Lower lobe of right lung (tissue), 2 donors: ENCODE measurements around the gene RBM43. TPM values are rescaled to one million over a fixed set of nuclear protein-coding genes. Genes with fewer than 3 reads are reported as not detected.
"Not testable (repeated sequence)": the region's sequence is repeated elsewhere in the genome, so short reads cannot be mapped to it uniquely, and the experiment has no call there.

Experiments used
- ATAC-seq, 2 donors: fragments of 200-7000 bp; cut with Tn5 transposase; one replicate each; pipeline ENCODE4 v1.9.1; 2020 to 2022; ENCODE audit warnings: mild to moderate bottlenecking in 2 of 2, moderate library complexity in 2 of 2
- DNase-seq: peaks from one replicate; pipeline ENCODE4 v3.0.0-alpha.2; 2020
- H3K27ac ChIP-seq: fragments of 200-600 bp; one replicate; pipeline ENCODE4 v1.8.0; 2022
- H3K27me3 ChIP-seq: fragments of 200-600 bp; one replicate; pipeline ENCODE4 v1.8.0; 2022; ENCODE audit warnings: low read depth
- H3K36me3 ChIP-seq: fragments of 200-600 bp; one replicate; pipeline ENCODE4 v1.8.0; 2022; ENCODE audit warnings: mild to moderate bottlenecking
- H3K4me1 ChIP-seq: fragments of 200-600 bp; one replicate; pipeline ENCODE4 v1.8.0; 2022
- H3K4me3 ChIP-seq: fragments of 200-600 bp; one replicate; pipeline ENCODE4 v1.8.0; 2022; ENCODE audit warnings: mild to moderate bottlenecking
- H3K9me3 ChIP-seq: fragments of 200-600 bp; one replicate; pipeline ENCODE4 v1.8.0; 2022
- CTCF ChIP-seq: fragments of 200-600 bp; IDR thresholded peaks from one replicate; pipeline ENCODE4 v1.8.0; 2022; ENCODE audit warnings: antibody characterized with exemption, mild to moderate bottlenecking
- intact Hi-C: fragments of 100-400 bp; cut with DNase I; formaldehyde crosslinking; loops from one replicate; pipeline ENCODE4 v1.11.0; 2022
- total RNA-seq: library from RNA; stranded (reverse); fragmentation: NEBNext Ultra II Directional; extraction: Animal tissue kit (Norgen Biotek cat#: 25700); gene quantifications from one replicate; pipeline ENCODE4 v1.2.1, GENCODE V29; 2021
- donor health status: DM: no; HTN: yes; CAD: no; lungs with severe emphysema.

The RBM43 gene
- total RNA-seq, 1 donor from 2014 or later = 10.4 TPM

GRCh38 chr2:151299920-151300539 is 38.4 kb upstream of the RBM43 start:
- H3K36me3 ChIP-seq = no peaks in the 10 kb centered on the region
- no peak overlapping the region for H3K27ac ChIP-seq
- intact Hi-C loops = no loop called here
- peaks cover 3% of the 10 kb centered on the region for H3K4me1 ChIP-seq
- H3K27me3 ChIP-seq = no peaks in the 10 kb centered on the region
- DNase-seq (no peak), ATAC-seq (no peak)
- H3K9me3 ChIP-seq = no peaks in the 10 kb centered on the region
- no peak for TF ChIP-seq CTCF
- no peak overlapping the region for H3K4me3 ChIP-seq

- peak overlapping the region; percentile 51 for H3K27ac ChIP-seq
- peak; percentile 38 to 42 for ATAC-seq
- H3K9me3 ChIP-seq = no peaks in the 10 kb centered on the region
Measured at GRCh38 chr2:151297882-151298281, 36.2 kb upstream of the RBM43 start.

DNA sequence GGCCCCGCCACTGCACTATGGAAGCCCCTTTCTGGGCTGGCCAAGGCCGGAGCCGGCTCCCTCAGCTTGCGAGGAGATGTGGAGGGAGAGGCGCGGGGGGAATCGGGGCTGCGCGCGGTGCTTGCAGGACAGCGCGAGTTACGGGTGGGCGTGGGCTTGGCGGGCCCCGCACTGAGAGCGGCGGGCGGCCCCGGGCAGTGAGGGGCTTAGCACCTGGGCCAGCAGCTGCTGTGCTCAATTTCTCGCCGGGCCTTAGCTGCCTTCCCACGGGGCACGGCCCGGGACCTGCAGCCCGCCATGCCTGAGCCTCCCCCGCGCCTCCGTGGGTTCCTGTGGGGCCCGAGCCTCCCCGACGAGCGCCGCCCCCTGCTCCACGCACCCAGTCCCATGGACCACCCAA is 34.3 kb upstream of the RBM43 start:
- intact Hi-C loops, H3K27ac ChIP-seq, H3K4me3 ChIP-seq, H3K27me3 ChIP-seq, H3K9me3 ChIP-seq, ATAC-seq, H3K36me3 ChIP-seq, DNase-seq, H3K4me1 ChIP-seq: not testable (repeated sequence)

More at GRCh38 chr2:151297882-151298281, 36.2 kb upstream of the RBM43 start:
- H3K36me3 ChIP-seq = no peaks in the 10 kb centered on the region
- intact Hi-C loops = no loop called here
- H3K4me3 ChIP-seq = no peak overlapping the region
- peaks cover 3% of the 10 kb centered on the region for H3K4me1 ChIP-seq
- DNase-seq = no peak
- no peak for TF ChIP-seq CTCF
- no peaks in the 10 kb centered on the region for H3K27me3 ChIP-seq

GRCh38 chr2:151292546-151292945 is 30.9 kb upstream of the RBM43 start:
- Histone ChIP-seq H3K27ac (no peak overlapping the region), H3K9me3 (no peaks in the 10 kb centered on the region), H3K27me3 (no peaks in the 10 kb centered on the region), H3K36me3 (no peaks in the 10 kb centered on the region), H3K4me1 (peaks cover 21% of the 10 kb centered on the region), H3K4me3 (no peak overlapping the region)
- ATAC-seq = no peak
- no peak for TF ChIP-seq CTCF
- DNase-seq = no peak
- intact Hi-C loops = no loop called here

DNA sequence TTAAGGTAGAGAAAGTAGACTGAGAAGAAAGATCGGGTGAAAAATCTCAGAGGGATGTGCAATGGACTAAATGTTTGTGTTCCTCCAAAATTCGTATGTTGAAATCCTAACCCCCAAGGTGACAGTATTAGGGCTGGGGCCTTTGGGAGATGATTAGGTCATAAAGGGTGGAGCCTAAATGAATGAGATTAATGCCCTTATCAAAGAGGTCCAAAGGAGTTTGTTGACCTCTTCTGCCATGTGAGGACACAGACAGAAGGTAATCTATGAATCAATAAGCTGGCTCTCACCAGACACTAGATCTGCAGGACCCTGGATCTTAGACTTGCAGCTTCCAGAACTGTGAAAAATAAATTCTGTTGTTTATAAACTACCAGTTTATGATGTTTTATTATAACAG is 30.5 kb upstream of the RBM43 start:
- ATAC-seq (no peak), DNase-seq (no peak)
- intact Hi-C loops = no loop called here
- no peaks in the 10 kb centered on the region for H3K9me3 ChIP-seq
- H3K27me3 ChIP-seq = no peaks in the 10 kb centered on the region
- TF ChIP-seq CTCF = no peak
- H3K36me3 ChIP-seq = no peaks in the 10 kb centered on the region
- no peak overlapping the region for H3K4me3 ChIP-seq
- H3K27ac ChIP-seq = no peak overlapping the region
- peaks cover 25% of the 10 kb centered on the region for H3K4me1 ChIP-seq

DNA sequence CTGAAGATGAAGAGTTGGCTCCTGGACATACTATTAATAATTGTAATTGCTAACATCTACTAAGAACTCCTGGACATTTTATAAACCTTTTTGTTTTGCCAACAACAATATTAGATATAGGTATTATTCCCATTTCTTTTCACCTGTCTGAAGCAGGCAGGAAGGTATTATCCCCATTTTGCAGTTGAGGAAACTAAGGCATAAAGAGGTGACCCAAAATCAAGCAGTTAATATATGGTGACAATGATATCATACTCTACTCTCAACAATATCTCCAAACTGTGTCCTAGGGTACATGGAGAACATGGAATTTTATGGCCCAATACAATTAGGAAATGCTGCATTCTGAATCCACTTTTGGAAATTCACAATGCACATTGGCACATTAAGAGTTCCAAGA is 29.6 kb upstream of the RBM43 start:
- intact Hi-C loops = no loop called here
- H3K36me3 ChIP-seq = no peaks in the 10 kb centered on the region
- H3K27ac ChIP-seq = no peak overlapping the region
- TF ChIP-seq CTCF = no peak
- H3K9me3 ChIP-seq = no peaks in the 10 kb centered on the region
- no peaks in the 10 kb centered on the region for H3K27me3 ChIP-seq
- ATAC-seq (no peak), DNase-seq (no peak)
- H3K4me3 ChIP-seq = no peak overlapping the region
- peaks cover 29% of the 10 kb centered on the region for H3K4me1 ChIP-seq
